K562 (cell line): ENCODE results near the gene C1QC. TPM values are rescaled to one million over a fixed set of nuclear protein-coding genes. Genes with fewer than 3 reads are reported as not detected.

Source experiments
- ASH1L ChIP-seq: fragments of 450-650 bp; IDR thresholded peaks from 2 replicates; pipeline ENCODE4 v1.6.1; 2018; ENCODE audit warnings: borderline replicate concordance, mild to moderate bottlenecking, low read depth; ENCODE audit not compliant: partially characterized antibody
- CTBP1 ChIP-seq: fragments of 450-650 bp; IDR thresholded peaks from 2 replicates; pipeline ENCODE4 v1.6.1; 2016; ENCODE audit warnings: borderline replicate concordance
- ETV5 ChIP-seq: sonication (generic); formaldehyde crosslinking; IDR thresholded peaks from 2 replicates; pipeline ENCODE4 v1.4.0; 2020; ENCODE audit warnings: low read depth, mild to moderate bottlenecking, missing genetic modification reagents
- FOXP1 ChIP-seq: sonication (generic); formaldehyde crosslinking; IDR thresholded peaks from 2 replicates; pipeline ENCODE4 v1.8.0; 2022; ENCODE audit warnings: mild to moderate bottlenecking, missing genetic modification reagents
- GATAD2B ChIP-seq: fragments of 450-650 bp; IDR thresholded peaks from 2 replicates; pipeline ENCODE4 v1.6.1; 2017; ENCODE audit warnings: mild to moderate bottlenecking, borderline replicate concordance
- IRF1 ChIP-seq: sonication (generic); formaldehyde crosslinking; IDR thresholded peaks from 2 replicates; pipeline ENCODE4 v1.8.0; 2022; ENCODE audit warnings: missing genetic modification reagents, mild to moderate bottlenecking, borderline replicate concordance
- IRF2 ChIP-seq: sonication (generic); formaldehyde crosslinking; IDR thresholded peaks from 2 replicates; pipeline ENCODE4 v1.8.1; 2022; ENCODE audit warnings: mild to moderate bottlenecking, missing genetic modification reagents
- MAFK ChIP-seq: IDR thresholded peaks from 2 replicates; pipeline ENCODE4 v1.6.1; 2011; ENCODE audit warnings: low read length, improper control_type of control experiment
- MAX ChIP-seq: sonication (generic); formaldehyde crosslinking; IDR thresholded peaks from 2 replicates; pipeline ENCODE4 v1.9.0; 2022; ENCODE audit warnings: mild to moderate bottlenecking, missing genetic modification reagents
- MYC ChIP-seq, 2 experiments: fragments of 250-450 bp in 1 of 2; sonication (Bioruptor Pico) in 1 of 2; IDR thresholded peaks; 2 replicates each; pipeline versions ENCODE4 v1.5.1 to v1.6.1; 2012 to 2021; ENCODE audit warnings: low read depth in 2 of 2, borderline replicate concordance in 1 of 2, improper control_type of control experiment in 1 of 2, low read length in 1 of 2, mild to moderate bottlenecking in 1 of 2, moderate library complexity in 1 of 2
- NBN ChIP-seq: fragments of 450-650 bp; IDR thresholded peaks from 2 replicates; pipeline ENCODE4 v1.6.1; 2016; ENCODE audit warnings: low read depth, mild to moderate bottlenecking
- SREBF1 ChIP-seq: fragments of 150-350 bp; IDR thresholded peaks from 2 replicates; pipeline ENCODE4 v1.6.1; 2014; ENCODE audit warnings: antibody characterized with exemption, low read depth, low read length, borderline replicate concordance
- TEAD4 ChIP-seq, 2 experiments: sonication (generic) in 1 of 2; formaldehyde crosslinking in 1 of 2; IDR thresholded peaks; 2 replicates each; pipeline versions ENCODE4 v1.6.1 to v1.8.0; 2012 to 2022; ENCODE audit warnings: borderline replicate concordance in 1 of 2, inconsistent platforms in 1 of 2, low read length in 1 of 2, mild to moderate bottlenecking in 1 of 2, missing genetic modification reagents in 1 of 2
- TRIM24 ChIP-seq, 2 experiments: fragments of 450-650 bp; IDR thresholded peaks; 2 replicates each; pipeline ENCODE4 v1.6.1; 2016
- TRIM25 ChIP-seq: fragments of 450-650 bp; IDR thresholded peaks from 2 replicates; pipeline ENCODE4 v1.7.0; 2016; ENCODE audit warnings: borderline replicate concordance
- ZBTB34 ChIP-seq: fragments of 250-450 bp; sonication (Bioruptor Pico); IDR thresholded peaks from 2 replicates; pipeline ENCODE4 v1.8.0; 2021; ENCODE audit warnings: mild to moderate bottlenecking, moderate library complexity
- ZEB2 ChIP-seq: fragments of 450-650 bp; IDR thresholded peaks from 2 replicates; pipeline ENCODE4 v1.6.1; 2016
- ZNF224 ChIP-seq: sonication (generic); formaldehyde crosslinking; IDR thresholded peaks from 2 replicates; pipeline ENCODE4 v1.8.0; 2022; ENCODE audit warnings: mild to moderate bottlenecking, missing genetic modification reagents
- ZNF354B ChIP-seq: fragments of 250-450 bp; sonication (Bioruptor Pico); IDR thresholded peaks from 2 replicates; pipeline ENCODE4 v1.4.0; 2020
- ZNF511 ChIP-seq: sonication (generic); formaldehyde crosslinking; IDR thresholded peaks from 2 replicates; pipeline ENCODE4 v1.8.0; 2022; ENCODE audit warnings: mild to moderate bottlenecking, missing genetic modification reagents
- ZNF740 ChIP-seq, 3 experiments: fragments of 200-800 bp in 1 of 3; sonication (Bioruptor generic) in 1 of 3; sonication (generic) in 1 of 3; formaldehyde crosslinking in 1 of 3; IDR thresholded peaks; 2 replicates each; pipeline versions ENCODE4 v1.6.1 to v1.8.0; 2016 to 2022; ENCODE audit warnings: mild to moderate bottlenecking in 2 of 3, missing compliant biosample characterization in 2 of 3, missing genetic modification characterization in 2 of 3, missing genetic modification reagents in 1 of 3
- polyA plus RNA-seq, 8 experiments: library from polyadenylated mRNA; depleted of rRNA in 4 of 8; stranded (reverse) in 5 of 8; unstranded in 3 of 8; fragments of >200 nt; fragmentation: Nextera tagmentation in 2 of 8; fragmentation: Illumina TruSeq in 1 of 8; extraction: Ambion mirVana in 2 of 8; extraction: Trizol in 1 of 8; gene quantifications; 2 replicates each; pipeline versions ENCODE4 v1.2.1 to v1.2.3, GENCODE V29; 2011 to 2014; ENCODE audit warnings: inconsistent platforms in 1 of 8, missing spikeins in 1 of 8
- total RNA-seq, 7 experiments: library from RNA; depleted of rRNA in 6 of 7; stranded (reverse); fragments of >200 nt in 6 of 7; fragmentation: Illumina TruSeq in 2 of 7; extraction: Trizol in 2 of 7; gene quantifications; 2 replicates each; pipeline versions ENCODE4 v1.2.1 to v1.2.3, GENCODE V29; 2011 to 2021; ENCODE audit warnings: low replicate concordance in 1 of 7

Gene C1QC
- total and polyA plus RNA-seq, 9 of the 15 experiments (the other 6 are each of a cell fraction or from before 2014, with no cell fraction given) = 0.69 TPM; not detected in 8

- peak; percentile 41; the same call in 1 of the 2 replicates for TF ChIP-seq ETV5 (CRISPR knock-in tag)
- TF ChIP-seq CTBP1 = peak; percentile 52; the same call in 1 of the 2 replicates
- peak; percentile 71; the same call in 1 of the 2 replicates for TF ChIP-seq ZNF224 (CRISPR knock-in tag)
- TF ChIP-seq TRIM24 (IDR thresholded peaks at IDR 0.05) = no peak
- peak; percentile 97 for TF ChIP-seq ZNF511 (CRISPR knock-in tag)
- TF ChIP-seq NBN = no peak
- peak; percentile 28; the same call in 1 of the 2 replicates for TF ChIP-seq MAX (CRISPR knock-in tag)
- TF ChIP-seq IRF2 (CRISPR knock-in tag) = peak; percentile 78; the same call in 1 of the 2 replicates
- TF ChIP-seq FOXP1 (CRISPR knock-in tag) = no peak
- no peak for TF ChIP-seq ZNF354B (CRISPR knock-in tag)
- no peak for TF ChIP-seq ZEB2
- TF ChIP-seq MYC (IDR thresholded peaks at IDR 0.05; ENCODE audit: low read depth, low read length) = no peak
- no peak for TF ChIP-seq MYC (CRISPR knock-in tag; IDR thresholded peaks at IDR 0.05; ENCODE audit: borderline replicate concordance, low read depth)
- TF ChIP-seq MAFK = no peak
- TF ChIP-seq ASH1L = no peak
- TF ChIP-seq TEAD4 (IDR thresholded peaks at IDR 0.05; ENCODE audit: low read length) = no peak
- no peak for TF ChIP-seq TEAD4 (CRISPR knock-in tag; IDR thresholded peaks at IDR 0.05; ENCODE audit: borderline replicate concordance)
- no peak for TF ChIP-seq IRF1 (CRISPR knock-in tag)
- no peak for TF ChIP-seq GATAD2B
- no peak for TF ChIP-seq SREBF1
- no peak for TF ChIP-seq ZNF740 (CRISPR knock-in tag; IDR thresholded peaks at IDR 0.05)
- no peak for TF ChIP-seq ZNF740 (tag; IDR thresholded peaks at IDR 0.05)
- no peak for TF ChIP-seq ZBTB34 (CRISPR knock-in tag)
- no peak for TF ChIP-seq TRIM25
These were observed 31.9 kb upstream of the C1QC start (continued) for GRCh38 chr1:22611530-22611947.
